Loucy (cell line): ENCODE results near the gene EP400.

Experiments
- H2AFZ ChIP-seq: fragments of 200-600 bp; sonication (generic); 2 replicates; pipeline ENCODE4 v1.6.0; 2016; ENCODE audit warnings: antibody characterized with exemption, mild to moderate bottlenecking, low read length, moderate library complexity
- H3F3A ChIP-seq: fragments of 200-600 bp; 2 replicates; pipeline ENCODE4 v1.6.0; 2016; ENCODE audit warnings: antibody characterized with exemption, low read depth, mild to moderate bottlenecking
- H3K27me3 ChIP-seq: fragments of 200-600 bp; sonication (generic); 2 replicates; pipeline ENCODE4 v1.6.1; 2014; ENCODE audit warnings: low read length, mild to moderate bottlenecking; ENCODE audit not compliant: insufficient read depth, poor library complexity, severe bottlenecking
- H3K36me3 ChIP-seq: fragments of 200-600 bp; sonication (generic); 2 replicates; pipeline ENCODE4 v1.6.1; 2016; ENCODE audit warnings: low read length; ENCODE audit not compliant: insufficient read depth
- H3K4me1 ChIP-seq: fragments of 200-600 bp; sonication (generic); 2 replicates; pipeline ENCODE4 v1.5.1; 2014; ENCODE audit warnings: low read length, mild to moderate bottlenecking; ENCODE audit not compliant: insufficient read depth, poor library complexity, severe bottlenecking
- H3K4me2 ChIP-seq: fragments of 200-600 bp; sonication (generic); 2 replicates; pipeline ENCODE4 v1.6.0; 2014; ENCODE audit warnings: antibody characterized with exemption, low read length, low read depth, mild to moderate bottlenecking; ENCODE audit not compliant: poor library complexity, severe bottlenecking
- H3K4me3 ChIP-seq: fragments of 200-600 bp; sonication (generic); 2 replicates; pipeline ENCODE4 v1.5.1; 2014; ENCODE audit warnings: low read length, mild to moderate bottlenecking, mixed read lengths; ENCODE audit not compliant: poor library complexity, severe bottlenecking
- H3K79me2 ChIP-seq: fragments of 200-600 bp; sonication (generic); 2 replicates; pipeline ENCODE4 v1.6.1; 2014; ENCODE audit warnings: low read length; ENCODE audit not compliant: insufficient read depth
- H3K9ac ChIP-seq: fragments of 200-600 bp; sonication (generic); 2 replicates; pipeline ENCODE4 v1.6.0; 2014; ENCODE audit warnings: mild to moderate bottlenecking, low read depth, low read length, moderate library complexity; ENCODE audit not compliant: poor library complexity, severe bottlenecking
- H3K9me2 ChIP-seq: fragments of 200-600 bp; sonication (generic); replicated peaks from 2 replicates; pipeline ENCODE4 v1.6.1; 2016; ENCODE audit warnings: low read depth, low read length, mixed read lengths
- H3K9me3 ChIP-seq: fragments of 200-600 bp; sonication (generic); 2 replicates; pipeline ENCODE4 v1.6.1; 2014; ENCODE audit warnings: mild to moderate bottlenecking, antibody characterized with exemption, low read length, low read depth; ENCODE audit not compliant: insufficient read depth
- H4K20me1 ChIP-seq: fragments of 200-600 bp; sonication (generic); 2 replicates; pipeline ENCODE4 v1.6.0; 2014; ENCODE audit warnings: antibody characterized with exemption, low read length, mild to moderate bottlenecking; ENCODE audit not compliant: insufficient read depth, poor library complexity, severe bottlenecking
- EZH2phosphoT487 ChIP-seq: fragments of 200-600 bp; IDR thresholded peaks from 2 replicates; pipeline ENCODE4 v1.6.1; 2018; ENCODE audit warnings: antibody characterized with exemption, mild to moderate bottlenecking, moderate library complexity, borderline replicate concordance
- TF ChIP-seq, protein P1 (sequence below): fragments of 200-600 bp; sonication (generic); conservative IDR thresholded peaks from 2 replicates; pipeline ENCODE4 v1.5.1; 2014; ENCODE audit warnings: mild to moderate bottlenecking, antibody characterized with exemption, low read length

The EP400 gene

GRCh38 chr12:132012919-132013568 lies 63.3 kb downstream of the EP400 start:
- Histone ChIP-seq H2AFZ (no peak overlapping the region), H3K9me3 (no peaks in the 10 kb centered on the region), H3K4me1 (no peaks in the 10 kb centered on the region), H3F3A (no peaks in the 10 kb centered on the region), H3K4me3 (no peak overlapping the region), H4K20me1 (no peaks in the 10 kb centered on the region), H3K9me2 (no peaks in the 10 kb centered on the region), H3K9ac (no peak overlapping the region), H3K27me3 (no peaks in the 10 kb centered on the region), H3K36me3 (peaks cover 89% of the 10 kb centered on the region; the same call in 1 of the 2 replicates), H3K4me2 (no peak overlapping the region), H3K79me2 (no peaks in the 10 kb centered on the region)
- TF ChIP-seq, protein P1, sequence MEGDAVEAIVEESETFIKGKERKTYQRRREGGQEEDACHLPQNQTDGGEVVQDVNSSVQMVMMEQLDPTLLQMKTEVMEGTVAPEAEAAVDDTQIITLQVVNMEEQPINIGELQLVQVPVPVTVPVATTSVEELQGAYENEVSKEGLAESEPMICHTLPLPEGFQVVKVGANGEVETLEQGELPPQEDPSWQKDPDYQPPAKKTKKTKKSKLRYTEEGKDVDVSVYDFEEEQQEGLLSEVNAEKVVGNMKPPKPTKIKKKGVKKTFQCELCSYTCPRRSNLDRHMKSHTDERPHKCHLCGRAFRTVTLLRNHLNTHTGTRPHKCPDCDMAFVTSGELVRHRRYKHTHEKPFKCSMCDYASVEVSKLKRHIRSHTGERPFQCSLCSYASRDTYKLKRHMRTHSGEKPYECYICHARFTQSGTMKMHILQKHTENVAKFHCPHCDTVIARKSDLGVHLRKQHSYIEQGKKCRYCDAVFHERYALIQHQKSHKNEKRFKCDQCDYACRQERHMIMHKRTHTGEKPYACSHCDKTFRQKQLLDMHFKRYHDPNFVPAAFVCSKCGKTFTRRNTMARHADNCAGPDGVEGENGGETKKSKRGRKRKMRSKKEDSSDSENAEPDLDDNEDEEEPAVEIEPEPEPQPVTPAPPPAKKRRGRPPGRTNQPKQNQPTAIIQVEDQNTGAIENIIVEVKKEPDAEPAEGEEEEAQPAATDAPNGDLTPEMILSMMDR = no peak
- no peak for TF ChIP-seq EZH2phosphoT487

GRCh38 chr12:132014092-132014914 lies 64.6 kb downstream of the EP400 start:
- Histone ChIP-seq H3K4me1 (no peaks in the 10 kb centered on the region), H3K9me2 (no peaks in the 10 kb centered on the region), H3K4me3 (no peak overlapping the region), H4K20me1 (no peaks in the 10 kb centered on the region), H3F3A (no peaks in the 10 kb centered on the region), H3K27me3 (no peaks in the 10 kb centered on the region), H2AFZ (no peak overlapping the region), H3K79me2 (no peaks in the 10 kb centered on the region), H3K9me3 (no peaks in the 10 kb centered on the region), H3K9ac (no peak overlapping the region), H3K36me3 (peaks cover 89% of the 10 kb centered on the region), H3K4me2 (no peak overlapping the region)
- no peak for TF ChIP-seq EZH2phosphoT487
- TF ChIP-seq, protein P1 = no peak

DNA sequence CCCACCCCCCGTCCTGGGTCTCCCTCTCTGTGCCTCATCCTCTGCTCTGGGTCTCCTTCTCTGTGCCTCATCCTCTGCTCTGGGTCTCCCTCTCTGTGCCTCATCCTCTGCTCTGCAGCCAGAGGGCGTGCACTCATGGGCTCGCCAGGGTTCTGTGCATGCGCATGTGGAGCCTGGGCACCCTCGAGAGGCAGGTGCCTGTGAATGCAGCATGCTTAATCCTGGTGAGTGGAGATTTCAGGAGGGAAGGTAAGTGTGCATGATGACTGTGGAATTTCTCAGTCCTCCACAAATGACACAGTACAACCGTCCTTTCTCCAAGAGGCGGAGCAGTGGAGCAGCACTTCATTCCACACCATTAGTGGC lies 65.2 kb downstream of the EP400 start:
- no peak overlapping the region for H3K4me3 ChIP-seq
- no peak overlapping the region for H3K4me2 ChIP-seq
- no peak for TF ChIP-seq EZH2phosphoT487
- TF ChIP-seq, protein P1 = no peak; the same call in 1 of the 2 replicates
- H4K20me1 ChIP-seq = no peaks in the 10 kb centered on the region
- H3K79me2 ChIP-seq = no peaks in the 10 kb centered on the region
- H3K4me1 ChIP-seq = no peaks in the 10 kb centered on the region
- H3F3A ChIP-seq = no peaks in the 10 kb centered on the region
- no peaks in the 10 kb centered on the region for H3K9me3 ChIP-seq
- H2AFZ ChIP-seq = no peak overlapping the region
- peaks cover 93% of the 10 kb centered on the region for H3K36me3 ChIP-seq
- no peak overlapping the region for H3K9ac ChIP-seq
- no peaks in the 10 kb centered on the region for H3K27me3 ChIP-seq
- no peaks in the 10 kb centered on the region for H3K9me2 ChIP-seq
